ENCODE results near the gene SPATA9. TPM values are rescaled to one million over a fixed set of nuclear protein-coding genes. Genes with fewer than 3 reads are reported as not detected.

SPATA9 gene
- total RNA-seq, 2 experiments from 2014 or later, result not detected

- Mint-ChIP-seq H3K4me1 (peaks cover 11% of the 10 kb centered on the region), H3K36me3 (ENCODE audit: low read depth) (peaks cover 17% of the 10 kb centered on the region), H3K9me3 (ENCODE audit: low read depth) (peaks cover 7% of the 10 kb centered on the region), H3K27me3 (no peaks in the 10 kb centered on the region), H3K4me3 (no peak overlapping the region), H3K27ac (no peak overlapping the region)
- DNase-seq (no peak), ATAC-seq (no peak)
- CTCF ChIA-PET, result interaction anchor here (0.7 to 1.8 kb wide), 2 partner anchors 9 to 12 kb away, joined by 3 to 4 read pairs; no protein-coding TSS in a partner anchor
- intact Hi-C loops (cut with DNase I, micrococcal nuclease), result no loop called here
- POLR2A ChIA-PET, result no interaction called here
Observed at GRCh38 chr5:95611396-95611795, 71.4 kb downstream of the SPATA9 start.

- H3K27me3 Mint-ChIP-seq, result no peaks in the 10 kb centered on the region
- intact Hi-C loops (cut with DNase I, micrococcal nuclease), result no loop called here
- H3K4me3 Mint-ChIP-seq, result no peak overlapping the region
- peaks cover 17% of the 10 kb centered on the region for H3K36me3 Mint-ChIP-seq (ENCODE audit: low read depth)
- ChIA-PET CTCF (interaction anchor here (1.8 kb wide), 1 partner anchor 11 kb away, joined by 4 read pairs; no protein-coding TSS in a partner anchor), POLR2A (no interaction called here)
- H3K27ac Mint-ChIP-seq, result no peak overlapping the region
- ATAC-seq (no peak), DNase-seq (no peak)
- peaks cover 11% of the 10 kb centered on the region for H3K4me1 Mint-ChIP-seq
- peaks cover 7% of the 10 kb centered on the region for H3K9me3 Mint-ChIP-seq (ENCODE audit: low read depth)
Observed at GRCh38 chr5:95610546-95610945, 72.2 kb downstream of the SPATA9 start.

- POLR2A ChIA-PET, result no interaction called here
- Mint-ChIP-seq H3K36me3 (ENCODE audit: low read depth) (peaks cover 18% of the 10 kb centered on the region), H3K27ac (no peak overlapping the region), H3K4me1 (peaks cover 5% of the 10 kb centered on the region), H3K27me3 (no peaks in the 10 kb centered on the region), H3K4me3 (no peak overlapping the region), H3K9me3 (ENCODE audit: low read depth) (peaks cover 7% of the 10 kb centered on the region)
- DNase-seq (no peak), ATAC-seq (no peak)
- CTCF ChIA-PET, result interaction anchor here (0.6 to 1.8 kb wide), 2 partner anchors 10 to 12 kb away, joined by 3 to 4 read pairs; no protein-coding TSS in a partner anchor
- intact Hi-C loops (cut with DNase I, micrococcal nuclease), result no loop called here
Observed at GRCh38 chr5:95609711-95610110, 73.1 kb downstream of the SPATA9 start.

Other genes starting within 250 kb of the SPATA9 start
- 10 to 100 TPM; 74.6 to 75.8 TPM for gene SKIC3, start 128.0 kb downstream of the SPATA9 start, total RNA-seq
- gene ARSK, start 127.9 kb downstream of the SPATA9 start, total RNA-seq, result 1 to 10 TPM; 4.6 to 5.3 TPM
- gene GPR150, start 62.9 kb downstream of the SPATA9 start, total RNA-seq, result under 1 TPM; 0.37 to 0.46 TPM
- gene RFESD, start 36.2 kb downstream of the SPATA9 start, total RNA-seq, result 1 to 10 TPM; 4.1 to 9.2 TPM
- 1 to 10 TPM; 3.3 to 3.5 TPM for gene RHOBTB3, start 48.3 kb upstream of the SPATA9 start, total RNA-seq
- 10 to 100 TPM; 21.0 to 31.5 TPM for gene GLRX, start 139.7 kb upstream of the SPATA9 start, total RNA-seq

All from activated CD4-positive, alpha-beta T cell treated with anti-CD3 and anti-CD28 coated beads for 36 hours (primary cell).